Naive B cell (primary cell): ENCODE results near the gene PTPRN. TPM values are rescaled to one million over a fixed set of nuclear protein-coding genes. Genes with fewer than 3 reads are reported as not detected.
"Not testable (repeated sequence)": the region's sequence is repeated elsewhere in the genome, so short reads cannot be mapped to it uniquely, and the experiment has no call there.

Experiments used
- ATAC-seq, 2 donors: fragments of 150-1000 bp; cut with Tn5 transposase; 2 replicates each; pipeline ENCODE4 v1.10.0; 2021; ENCODE audit warnings: low read depth in 2 of 2, mild to moderate bottlenecking in 2 of 2, moderate library complexity in 2 of 2
- DNase-seq: peaks from one replicate; pipeline ENCODE4 v3.0.0; 2022
- H3K27ac Mint-ChIP-seq, 6 donors: one replicate each; pipeline ENCODE4 v1.8.0; 2020 to 2022; ENCODE audit warnings: mild to moderate bottlenecking in 6 of 6, mixed read lengths in 6 of 6, moderate library complexity in 5 of 6, inconsistent platforms in 2 of 6
- H3K27me3 Mint-ChIP-seq, 3 donors: one replicate each; pipeline ENCODE4 v1.8.0; 2021 to 2022; ENCODE audit warnings: mixed read lengths in 3 of 3, mild to moderate bottlenecking in 1 of 3
- H3K36me3 Mint-ChIP-seq, 2 donors: one replicate each; pipeline ENCODE4 v1.8.0; 2020 to 2022; ENCODE audit warnings: mixed read lengths in 2 of 2, inconsistent platforms in 1 of 2, mild to moderate bottlenecking in 1 of 2
- H3K4me1 Mint-ChIP-seq, 3 donors: one replicate each; pipeline ENCODE4 v1.8.0; 2020 to 2022; ENCODE audit warnings: mixed read lengths in 3 of 3, inconsistent platforms in 1 of 3, mild to moderate bottlenecking in 1 of 3, moderate library complexity in 1 of 3
- H3K4me3 Mint-ChIP-seq, 8 donors: one replicate each; pipeline ENCODE4 v1.8.0; 2020 to 2022; ENCODE audit warnings: mild to moderate bottlenecking in 8 of 8, mixed read lengths in 8 of 8, moderate library complexity in 8 of 8, inconsistent platforms in 2 of 8
- H3K9me3 Mint-ChIP-seq, 7 donors: one replicate each; pipeline ENCODE4 v1.8.0; 2020 to 2022; ENCODE audit warnings: mixed read lengths in 7 of 7, mild to moderate bottlenecking in 5 of 7, inconsistent platforms in 2 of 7, moderate library complexity in 1 of 7
- polyA plus RNA-seq, 6 donors: library from polyadenylated mRNA; unstranded; fragments of 300-500 nt; fragmentation: Illumina TruSeq; gene quantifications; one replicate each; pipeline ENCODE4 v1.2.3, GENCODE V29; 2021; ENCODE audit warnings: low read depth in 6 of 6

The PTPRN gene
- polyA plus RNA-seq, 6 donors from 2014 or later = 0.29 to 0.80 (median 0.59) TPM; not detected in 2

DNA sequence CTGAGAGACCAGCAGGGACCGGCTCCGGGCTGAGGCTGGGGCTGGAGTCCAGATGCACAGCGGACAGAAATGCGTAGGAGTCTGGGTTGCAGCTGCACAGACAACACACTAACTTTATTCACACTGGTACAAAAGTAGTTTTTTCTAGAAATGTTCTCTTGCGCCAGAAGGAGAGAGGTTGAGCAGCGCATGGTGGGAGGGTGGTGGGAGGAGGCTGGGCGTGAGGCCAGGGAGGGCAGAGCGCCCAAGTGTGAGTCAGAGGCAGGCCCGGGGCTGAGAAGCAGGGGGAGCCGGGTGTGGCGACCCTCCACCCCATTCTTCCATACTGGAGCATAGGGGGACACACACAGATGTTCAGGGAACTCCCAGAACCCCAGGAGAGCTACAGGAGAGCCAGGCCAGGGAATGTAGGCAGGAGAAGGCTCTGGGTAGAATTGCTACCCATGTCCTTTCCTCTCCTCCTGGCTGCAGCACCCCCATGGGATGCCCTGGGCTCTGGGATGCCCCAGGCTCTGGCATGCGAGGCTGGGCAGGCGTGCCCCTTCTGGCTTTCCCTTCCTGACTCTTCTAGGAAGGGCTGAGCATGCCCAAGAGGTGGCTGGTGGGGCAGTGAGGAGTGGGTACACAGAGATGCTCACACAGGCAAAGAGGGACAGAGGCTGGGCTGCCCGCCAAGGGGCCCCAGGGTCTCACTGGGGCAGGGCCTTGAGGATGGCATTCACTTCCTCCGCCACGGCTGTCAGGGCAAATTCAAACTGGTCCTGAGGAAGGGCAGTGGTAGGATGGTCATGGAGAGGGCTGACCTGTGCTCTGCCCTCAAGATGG, 19.5 kb downstream of the PTPRN start:
- DNase-seq (no peak), ATAC-seq (no peak)
- Mint-ChIP-seq H3K27me3 (no peaks in the 10 kb centered on the region), H3K36me3 (peaks cover 0 to 7% of the 10 kb centered on the region in 2 donors), H3K9me3 (no peaks in the 10 kb centered on the region), H3K4me3 (no peak overlapping the region), H3K4me1 (peaks cover 11 to 17% (median 15%) of the 10 kb centered on the region in 3 donors), H3K27ac (peak overlapping the region in 1 of 6 donors; percentile 14)

- ATAC-seq (no peak), DNase-seq (no peak)
- no peaks in the 10 kb centered on the region for H3K27me3 Mint-ChIP-seq
- H3K4me3 Mint-ChIP-seq = no peak overlapping the region
- peaks cover 0 to 7% of the 10 kb centered on the region in 2 donors for H3K36me3 Mint-ChIP-seq
- no peaks in the 10 kb centered on the region for H3K9me3 Mint-ChIP-seq
- peak overlapping the region in 1 of 6 donors; percentile 14 for H3K27ac Mint-ChIP-seq
- peaks cover 8 to 13% (median 11%) of the 10 kb centered on the region in 3 donors for H3K4me1 Mint-ChIP-seq
Measured at GRCh38 chr2:219289195-219289536, 20.0 kb downstream of the PTPRN start.

DNA sequence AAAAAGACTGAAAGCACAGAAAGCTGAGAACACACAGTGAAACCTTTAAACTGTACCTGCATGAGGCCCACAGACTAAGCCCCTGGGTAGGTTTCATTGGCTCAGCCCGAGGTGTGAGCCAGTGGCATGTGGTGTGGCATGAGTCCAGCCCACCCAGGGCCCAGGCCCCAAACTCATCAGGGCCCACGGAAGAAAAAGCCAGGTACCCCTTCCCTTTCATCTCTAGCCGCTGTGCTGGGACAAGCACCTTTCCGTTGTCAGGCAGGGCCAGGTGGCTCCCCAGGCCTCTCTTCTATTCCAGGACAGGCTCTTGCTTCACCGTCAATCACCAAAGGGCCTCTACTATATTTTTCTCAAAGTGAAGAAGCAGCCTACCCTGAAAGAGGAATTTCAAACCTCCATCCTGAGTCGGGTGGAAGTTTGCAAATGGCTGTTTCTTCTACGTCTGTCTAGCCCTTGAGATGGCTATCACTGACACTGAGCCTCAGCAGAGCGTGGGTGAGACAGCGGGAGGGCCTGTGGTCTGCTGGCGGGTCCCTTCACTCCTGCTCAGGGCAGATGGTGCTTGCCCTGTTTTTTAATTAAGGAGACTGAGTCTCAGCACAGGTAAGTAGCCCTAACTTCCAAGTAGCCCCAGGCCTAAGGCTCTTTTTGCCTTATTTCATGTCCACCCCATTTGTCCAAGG, 21.5 kb downstream of the PTPRN start:
- Mint-ChIP-seq H3K27ac (peak overlapping the region in 4 of 6 donors; percentile 46 to 63 (median 56)), H3K36me3 (peaks cover 4 to 14% of the 10 kb centered on the region in 2 donors), H3K4me3 (peak overlapping the region in 1 of 8 donors; percentile 18), H3K27me3 (no peaks in the 10 kb centered on the region), H3K4me1 (peaks cover 3 to 7% (median 6%) of the 10 kb centered on the region in 3 donors), H3K9me3 (no peaks in the 10 kb centered on the region)
- DNase-seq = no peak
- ATAC-seq = no peak

DNA sequence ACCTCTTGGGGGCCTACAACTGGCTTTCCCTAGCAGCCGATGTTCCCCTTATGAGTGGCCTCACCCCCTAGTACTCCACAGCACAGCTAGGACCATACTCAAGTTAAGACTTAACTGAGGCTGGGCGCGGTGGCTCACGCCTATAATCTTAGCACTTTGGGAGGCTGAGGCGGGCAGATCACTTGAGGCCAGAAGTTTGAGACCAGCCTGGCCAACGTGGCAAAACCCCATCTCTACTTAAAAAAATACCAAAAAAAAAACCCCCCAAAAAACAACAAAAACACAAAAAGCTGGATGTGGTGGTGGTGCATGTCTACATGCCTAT, 22.1 kb downstream of the PTPRN start:
- not testable (repeated sequence) for ATAC-seq, H3K4me3 Mint-ChIP-seq, DNase-seq, H3K27me3 Mint-ChIP-seq, H3K4me1 Mint-ChIP-seq, H3K9me3 Mint-ChIP-seq
- H3K36me3 Mint-ChIP-seq = peaks cover 5 to 18% of the 10 kb centered on the region in 2 donors
- peak overlapping the region in 4 of 6 donors; percentile 46 to 78 (median 62) for H3K27ac Mint-ChIP-seq

DNA sequence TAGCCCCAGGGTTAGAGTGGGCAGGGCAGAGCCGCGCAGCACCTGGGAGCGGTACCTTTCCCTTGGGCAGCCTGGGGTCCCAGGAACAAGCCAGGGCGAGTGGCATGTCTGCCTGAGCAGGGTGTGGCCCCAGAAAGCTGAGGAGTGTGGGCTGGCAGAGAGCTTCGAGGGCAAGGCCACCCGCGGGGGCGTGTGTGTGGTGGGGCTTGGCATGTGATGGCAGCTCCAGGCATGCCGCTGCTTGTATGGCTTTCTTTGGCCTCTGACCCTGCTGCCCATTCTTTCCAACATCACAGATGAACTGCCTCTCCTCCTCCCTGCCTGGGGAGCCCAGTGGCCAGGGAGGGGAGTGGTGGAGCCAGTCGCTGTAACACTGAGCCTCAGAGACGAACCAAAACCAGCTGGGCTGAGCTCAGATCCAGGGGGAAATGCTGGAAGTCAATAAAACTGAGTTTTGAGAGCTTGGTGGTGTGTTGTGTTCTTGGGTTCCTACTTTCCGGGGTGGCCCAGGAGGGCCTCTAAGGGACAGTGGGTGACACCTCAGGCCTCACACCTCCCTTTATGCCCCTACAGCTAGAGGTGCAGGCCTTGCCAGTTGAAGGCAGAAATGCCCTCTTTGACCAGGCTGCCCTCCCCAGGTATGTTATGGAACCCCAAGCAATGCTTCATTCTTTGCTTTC, 22.6 kb downstream of the PTPRN start:
- DNase-seq (no peak), ATAC-seq (peak; percentile 25 to 33)
- peaks cover 3 to 7% (median 6%) of the 10 kb centered on the region in 3 donors for H3K4me1 Mint-ChIP-seq
- no peaks in the 10 kb centered on the region for H3K27me3 Mint-ChIP-seq
- H3K9me3 Mint-ChIP-seq = no peaks in the 10 kb centered on the region
- H3K4me3 Mint-ChIP-seq = no peak overlapping the region
- H3K36me3 Mint-ChIP-seq = peaks cover 5 to 18% of the 10 kb centered on the region in 2 donors
- H3K27ac Mint-ChIP-seq = peak overlapping the region in 4 of 6 donors; percentile 16 to 78 (median 58)

- DNase-seq (no peak), ATAC-seq (no peak)
- peak overlapping the region in 4 of 6 donors; percentile 19 to 76 (median 68) for H3K27ac Mint-ChIP-seq
Measured at GRCh38 chr2:219285894-219286425, 23.2 kb downstream of the PTPRN start.

DNA sequence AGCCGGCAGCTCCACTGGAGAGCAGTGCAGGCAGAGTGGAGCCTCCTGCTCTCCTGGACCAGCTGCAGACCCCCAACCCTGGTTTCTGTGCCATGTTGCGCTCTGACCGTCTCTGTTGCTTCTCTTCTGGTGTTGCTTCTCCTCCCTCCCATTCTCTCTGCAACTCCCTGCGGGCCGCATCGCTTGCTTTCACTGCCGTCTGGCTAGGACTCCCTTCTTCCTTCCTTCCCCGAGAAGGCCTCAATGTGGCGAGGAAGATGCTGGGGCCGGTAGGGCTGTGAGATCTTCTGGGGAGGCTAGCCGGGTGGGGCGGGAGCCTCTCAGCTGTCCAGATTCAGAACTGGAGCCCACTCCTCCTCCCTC, 23.8 kb downstream of the PTPRN start:
- DNase-seq = no peak
- Mint-ChIP-seq H3K4me1 (peaks cover 15% of the 10 kb centered on the region in 3 donors), H3K4me3 (no peak overlapping the region), H3K27me3 (no peaks in the 10 kb centered on the region), H3K9me3 (no peaks in the 10 kb centered on the region), H3K36me3 (peaks cover 5 to 18% of the 10 kb centered on the region in 2 donors), H3K27ac (peak overlapping the region in 3 of 6 donors; percentile 64 to 83 (median 72))
- ATAC-seq = no peak

More at GRCh38 chr2:219285894-219286425, 23.2 kb downstream of the PTPRN start:
- Mint-ChIP-seq H3K27me3 (no peaks in the 10 kb centered on the region), H3K4me3 (peak overlapping the region in 1 of 8 donors; percentile 12), H3K4me1 (peaks cover 8 to 9% (median 9%) of the 10 kb centered on the region in 3 donors), H3K9me3 (no peaks in the 10 kb centered on the region), H3K36me3 (peaks cover 5 to 18% of the 10 kb centered on the region in 2 donors)

DNA sequence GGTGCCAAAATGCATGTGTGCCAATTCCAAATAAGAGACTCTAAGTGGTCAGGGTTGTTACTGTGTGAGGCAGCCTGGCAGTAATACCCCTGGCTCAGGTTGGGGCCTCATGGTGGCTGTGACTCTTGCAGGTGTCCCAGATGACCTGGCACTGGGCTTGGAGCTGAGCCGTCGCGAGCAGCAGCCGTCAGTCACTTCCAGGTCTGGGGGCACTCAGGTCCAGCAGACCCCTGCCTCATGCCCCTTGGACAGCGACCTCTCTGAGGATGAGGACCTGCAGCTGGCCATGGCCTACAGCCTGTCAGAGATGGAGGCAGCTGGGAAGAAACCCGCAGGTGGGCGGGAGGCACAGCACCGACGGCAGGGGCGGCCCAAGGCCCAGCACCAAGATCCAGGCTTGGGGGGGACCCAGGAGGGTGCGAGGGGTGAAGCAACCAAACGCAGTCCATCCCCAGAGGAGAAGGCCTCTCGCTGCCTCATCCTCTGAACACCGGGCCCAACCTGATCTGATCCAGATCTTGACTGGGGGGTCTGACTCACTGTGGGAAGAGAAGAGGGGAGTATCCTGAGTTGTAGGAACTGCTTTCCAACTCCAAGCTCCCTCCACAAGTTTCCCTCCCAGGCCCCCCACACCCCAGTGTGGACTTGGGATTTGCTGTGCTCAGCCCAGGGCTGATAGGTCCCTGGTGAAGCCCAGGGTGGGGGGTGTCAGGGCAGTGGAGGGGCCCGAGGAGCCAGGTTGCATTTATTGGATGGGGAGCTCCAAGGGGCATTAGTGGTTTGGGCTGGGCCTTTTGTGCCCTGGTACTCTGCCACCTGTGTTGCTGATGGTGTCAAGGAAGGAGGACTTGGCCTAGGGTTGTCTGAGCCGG, 24.5 kb downstream of the PTPRN start:
- no peak for ATAC-seq
- Mint-ChIP-seq H3K36me3 (peaks cover 5 to 18% of the 10 kb centered on the region in 2 donors), H3K9me3 (no peaks in the 10 kb centered on the region), H3K27me3 (no peaks in the 10 kb centered on the region), H3K4me1 (peaks cover 20 to 22% (median 21%) of the 10 kb centered on the region in 3 donors), H3K27ac (peak overlapping the region in 1 of 6 donors; percentile 64), H3K4me3 (no peak overlapping the region)
- DNase-seq = no peak

GRCh38 chr2:219282943-219283581, 26.1 kb downstream of the PTPRN start:
- Mint-ChIP-seq H3K9me3 (no peaks in the 10 kb centered on the region), H3K27ac (peak overlapping the region; percentile 3 to 98 (median 76)), H3K27me3 (no peaks in the 10 kb centered on the region), H3K4me1 (peaks cover 32 to 35% (median 33%) of the 10 kb centered on the region in 3 donors), H3K36me3 (peaks cover 5 to 18% of the 10 kb centered on the region in 2 donors), H3K4me3 (peak overlapping the region in 2 of 8 donors; percentile 56 to 75)
- DNase-seq (no peak), ATAC-seq (no peak)

- no peak for DNase-seq
- no peaks in the 10 kb centered on the region for H3K9me3 Mint-ChIP-seq
- peaks cover 39 to 42% (median 40%) of the 10 kb centered on the region in 3 donors for H3K4me1 Mint-ChIP-seq
- H3K4me3 Mint-ChIP-seq = peak overlapping the region in 2 of 8 donors; percentile 8 to 94
- peaks cover 5 to 18% of the 10 kb centered on the region in 2 donors for H3K36me3 Mint-ChIP-seq
- peak overlapping the region in 4 of 6 donors; percentile 3 to 98 (median 66) for H3K27ac Mint-ChIP-seq
- H3K27me3 Mint-ChIP-seq = no peaks in the 10 kb centered on the region
- no peak for ATAC-seq
Measured at GRCh38 chr2:219282375-219282774, 26.8 kb downstream of the PTPRN start.

GRCh38 chr2:219281588-219281987, 27.6 kb downstream of the PTPRN start:
- DNase-seq (no peak), ATAC-seq (no peak)
- Mint-ChIP-seq H3K4me3 (peak overlapping the region in 1 of 8 donors; percentile 94), H3K36me3 (peaks cover 5 to 18% of the 10 kb centered on the region in 2 donors), H3K27ac (peak overlapping the region; percentile 6 to 100 (median 98)), H3K27me3 (no peaks in the 10 kb centered on the region), H3K9me3 (no peaks in the 10 kb centered on the region), H3K4me1 (peaks cover 42 to 45% (median 44%) of the 10 kb centered on the region in 3 donors)

GRCh38 chr2:219280651-219281050, 28.6 kb downstream of the PTPRN start:
- Mint-ChIP-seq H3K27me3 (no peaks in the 10 kb centered on the region), H3K9me3 (no peaks in the 10 kb centered on the region), H3K36me3 (peaks cover 5 to 17% of the 10 kb centered on the region in 2 donors), H3K4me3 (peak overlapping the region; percentile 83 to 96 (median 95)), H3K4me1 (peaks cover 39 to 44% (median 39%) of the 10 kb centered on the region in 3 donors), H3K27ac (peak overlapping the region; percentile 98 to 100 (median 100))
- ATAC-seq (no peak), DNase-seq (peak; percentile 45)
